SW 1271 (cell line): ENCODE data around the gene FNDC11.
"Not testable (repeated sequence)": the region's sequence is repeated elsewhere in the genome, so short reads cannot be mapped to it uniquely, and the experiment has no call there.

ENCODE experiments used
- DNase-seq, 2 experiments: peaks; one replicate each; lab custom pipeline; 2025; lab: John Stamatoyannopoulos, UW

The FNDC11 gene, protein sequence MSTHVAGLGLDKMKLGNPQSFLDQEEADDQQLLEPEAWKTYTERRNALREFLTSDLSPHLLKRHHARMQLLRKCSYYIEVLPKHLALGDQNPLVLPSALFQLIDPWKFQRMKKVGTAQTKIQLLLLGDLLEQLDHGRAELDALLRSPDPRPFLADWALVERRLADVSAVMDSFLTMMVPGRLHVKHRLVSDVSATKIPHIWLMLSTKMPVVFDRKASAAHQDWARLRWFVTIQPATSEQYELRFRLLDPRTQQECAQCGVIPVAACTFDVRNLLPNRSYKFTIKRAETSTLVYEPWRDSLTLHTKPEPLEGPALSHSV

DNA sequence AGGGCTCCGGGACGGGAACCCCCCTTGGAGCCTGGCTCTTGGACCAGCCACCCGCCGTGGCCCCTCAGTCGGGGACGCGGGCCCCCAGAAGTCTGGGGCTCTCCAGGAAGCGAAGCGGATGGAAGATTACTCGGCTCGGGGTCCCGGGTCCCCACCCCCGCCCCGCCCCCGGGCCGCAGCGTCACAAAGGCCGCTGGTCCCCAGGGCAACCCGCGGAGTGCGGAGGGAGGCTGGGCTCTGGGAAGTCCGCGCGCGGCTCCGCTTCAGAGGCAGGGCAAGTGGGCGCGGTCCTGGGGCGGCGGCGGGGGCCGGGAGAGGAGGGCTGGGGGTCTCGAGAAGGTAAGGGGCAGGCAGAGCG, at the start of gene FNDC11:
TSS of gene FNDC11 (plus strand) at position 227 of the 358 bp plus-strand sequence. CDS start 1,505 bp downstream, outside the sequence.
- DNase-seq = no peak

- no peak for DNase-seq
Observed at GRCh38 chr20:63504642-63505041, 49.3 kb upstream of the FNDC11 start.

DNA sequence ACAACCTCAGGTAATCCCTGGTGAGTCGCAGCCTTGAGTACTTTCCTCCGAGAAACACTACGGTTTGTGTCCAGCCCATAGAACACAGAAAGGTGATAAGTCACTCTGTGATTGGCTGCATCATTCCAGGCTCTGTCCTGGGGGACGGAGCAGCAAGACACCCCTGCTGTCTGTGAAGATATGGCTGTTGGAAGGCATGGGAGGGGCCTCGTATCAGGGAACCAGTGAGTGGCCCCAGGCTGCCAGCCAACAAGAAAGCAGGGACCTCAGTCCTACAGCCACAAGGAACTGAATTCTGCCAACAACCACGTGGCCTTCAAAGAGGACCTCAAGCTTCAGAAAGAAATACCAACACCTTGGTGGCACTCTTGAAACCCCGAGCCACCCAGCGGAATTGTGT, 48.7 kb upstream of the FNDC11 start:
- no peak for DNase-seq

- DNase-seq = no peak
Observed at GRCh38 chr20:63505723-63506122, 48.2 kb upstream of the FNDC11 start.

- no peak for DNase-seq
Observed at GRCh38 chr20:63507083-63507743, 46.7 kb upstream of the FNDC11 start.

GRCh38 chr20:63508072-63508768, 45.7 kb upstream of the FNDC11 start:
- no peak for DNase-seq

DNA sequence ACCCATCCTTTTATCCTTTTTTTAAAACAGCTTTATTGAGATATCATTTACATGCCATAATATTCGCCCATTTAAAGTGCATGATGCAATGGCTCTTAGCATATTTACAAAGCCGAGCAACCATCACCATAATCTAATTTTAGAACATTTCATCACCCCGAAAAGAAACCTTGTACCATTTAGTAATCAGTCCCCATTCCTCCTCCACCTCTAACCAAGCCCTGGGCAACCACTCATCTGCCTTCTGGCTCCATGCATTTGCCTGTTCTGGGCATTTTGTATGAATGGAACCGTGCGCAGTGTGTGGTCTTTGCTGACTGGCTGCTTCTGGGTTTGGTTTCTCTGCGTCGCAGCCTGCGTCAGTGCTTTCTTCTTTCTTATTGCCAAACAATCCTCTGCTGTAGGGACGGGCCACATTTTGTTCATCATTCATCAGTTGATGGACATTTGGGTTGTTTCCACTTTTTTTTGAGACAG, 44.8 kb upstream of the FNDC11 start:
- DNase-seq = no peak

DNA sequence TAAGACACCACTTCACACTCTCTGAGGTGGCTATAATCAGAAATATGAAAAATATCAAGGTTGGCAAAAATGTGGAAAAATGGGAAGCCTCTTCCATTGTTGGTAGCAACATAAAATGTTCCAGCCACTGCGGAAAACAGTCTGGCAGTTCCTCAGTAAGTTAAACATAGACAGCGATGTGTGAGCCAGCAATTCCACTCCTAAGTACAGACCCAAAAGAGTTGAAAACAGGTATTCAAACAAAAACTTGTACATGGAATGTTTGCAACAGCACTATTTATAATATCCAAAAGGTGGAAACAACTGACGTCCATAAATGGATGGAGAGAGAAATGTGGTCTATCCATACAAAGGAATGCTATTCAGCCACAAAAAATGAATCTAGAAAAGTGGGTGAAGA, 40.8 kb upstream of the FNDC11 start:
- DNase-seq = no peak

GRCh38 chr20:63514520-63514919, 39.4 kb upstream of the FNDC11 start:
- not testable (repeated sequence) for DNase-seq

- no peak for DNase-seq
Observed at GRCh38 chr20:63517376-63518309, 36.3 kb upstream of the FNDC11 start.

GRCh38 chr20:63518351-63518861, 35.6 kb upstream of the FNDC11 start:
- DNase-seq = no peak

- no peak for DNase-seq
Observed at GRCh38 chr20:63518946-63519667, 34.9 kb upstream of the FNDC11 start.

DNA sequence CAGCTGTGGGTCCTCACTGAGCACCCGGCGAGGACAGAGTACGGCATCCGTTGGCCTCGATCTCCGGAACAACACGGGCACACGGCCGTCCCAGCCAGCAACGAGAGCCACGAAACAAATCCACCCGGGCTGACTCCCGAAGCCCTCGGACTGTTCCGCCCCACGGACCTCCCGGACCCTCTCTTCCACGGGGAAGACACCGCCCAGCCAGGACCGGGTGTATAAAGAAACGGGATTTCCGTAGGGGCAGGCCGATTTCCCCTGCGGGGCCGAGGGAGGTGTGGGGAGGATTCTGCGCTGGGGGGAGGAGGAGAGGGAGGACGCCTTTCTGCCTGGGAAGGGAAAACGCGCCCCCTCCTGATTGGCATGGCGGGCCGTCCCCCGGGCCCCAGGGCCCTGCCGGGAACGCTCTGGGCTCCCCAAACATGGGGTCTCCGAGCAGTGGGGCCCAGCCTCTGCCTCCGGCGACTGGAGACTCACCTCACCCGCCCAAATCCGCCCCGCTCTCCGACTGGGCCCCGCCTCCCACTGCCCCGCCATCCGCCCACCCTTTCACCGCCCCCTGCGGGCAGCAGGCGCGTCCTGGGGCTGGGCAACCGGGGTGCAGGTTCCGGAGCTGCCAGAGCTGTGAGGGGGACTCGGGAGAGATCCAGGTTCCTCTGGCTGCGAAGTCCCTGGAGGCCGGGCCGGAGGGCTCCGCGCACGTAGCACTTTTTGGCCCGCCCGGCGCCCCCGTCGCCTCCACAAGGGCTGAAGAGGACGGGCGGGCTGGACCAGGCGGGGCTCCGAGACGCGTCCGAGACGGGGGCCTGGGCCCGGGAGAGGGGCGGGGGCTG, 34.1 kb upstream of the FNDC11 start:
- peak in 1 of 2 experiments; percentile 67 for DNase-seq

GRCh38 chr20:63520504-63520933, 33.4 kb upstream of the FNDC11 start, which contains the start of gene PPDPF:
PPDPF (plus strand) TSS chr20:63520765; CDS start chr20:63521309, 544 bp downstream.
- DNase-seq = peak in 1 of 2 experiments; percentile 68

GRCh38 chr20:63520934-63521601, 32.9 kb upstream of the FNDC11 start:
- peak in 1 of 2 experiments; percentile 46 for DNase-seq

GRCh38 chr20:63521602-63522001, 32.4 kb upstream of the FNDC11 start:
- no peak for DNase-seq

- no peak for DNase-seq
Observed at GRCh38 chr20:63522091-63522868, 31.7 kb upstream of the FNDC11 start.

DNA sequence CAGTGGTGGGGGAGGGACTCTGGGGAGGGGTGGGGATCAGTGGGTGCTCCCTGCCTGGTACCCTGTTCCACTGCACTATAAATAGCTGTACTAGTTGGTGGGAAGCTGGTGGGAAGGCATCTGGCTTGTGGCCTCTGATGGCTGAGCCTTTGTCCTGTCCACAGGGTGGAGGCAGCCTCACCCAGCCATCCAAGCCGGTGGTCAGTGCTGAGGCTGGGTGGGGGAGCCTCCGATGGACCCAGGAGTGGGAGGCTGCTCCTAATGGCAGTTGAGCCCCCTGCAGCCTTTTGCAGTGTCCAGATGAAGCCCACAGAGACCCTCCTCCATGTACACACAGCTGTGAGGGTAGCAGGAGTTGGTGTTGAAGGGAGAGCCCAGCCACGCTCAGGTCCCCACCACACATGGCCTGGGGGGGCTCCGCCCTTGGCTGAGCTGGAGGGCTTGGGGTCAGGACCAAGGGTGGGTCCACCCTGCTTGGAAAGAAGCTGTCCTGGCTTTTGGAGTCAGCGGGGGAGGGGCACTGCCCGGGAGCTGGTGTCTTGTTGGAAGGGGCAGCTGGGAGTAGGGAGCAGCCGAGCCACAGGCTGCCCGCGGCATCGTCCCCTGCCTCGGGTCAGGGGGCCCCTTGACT, 30.9 kb upstream of the FNDC11 start:
- DNase-seq = no peak
